A549 (cell line): ENCODE measurements around the gene FILIP1L. TPM values are rescaled to one million over a fixed set of nuclear protein-coding genes. Genes with fewer than 3 reads are reported as not detected.

Source experiments
- ATAC-seq, 2 experiments: fragments of 200-7000 bp in 1 of 2; fragments of >200 bp in 1 of 2; cut with Nextera tagmentation in 1 of 2; cut with Tn5 transposase in 1 of 2; 3 replicates each; pipeline versions ENCODE4 v1.8.0 to v1.9.1; 2018 to 2020; ENCODE audit warnings: mild to moderate bottlenecking in 1 of 2, moderate library complexity in 1 of 2
- CTCF ChIA-PET: fragments of 300-600 bp; sonication (Branson Sonifier 250); formaldehyde crosslinking; extraction: SDS; loops from one replicate; lab custom pipeline; 2021; ENCODE audit warnings: antibody characterized with exemption, inconsistent platforms; lab: Yijun Ruan, JAX
- POLR2A ChIA-PET: fragments of 350-600 bp; formaldehyde crosslinking; extraction: SDS; loops from one replicate; lab custom pipeline; 2021; ENCODE audit warnings: antibody characterized with exemption, inconsistent platforms; lab: Yijun Ruan, JAX
- DNase-seq, 2 experiments: peaks; one replicate each; pipeline versions ENCODE4 v3.0.0 to v3.0.0-alpha.2; 2011 to 2016; ENCODE audit warnings: low read depth in 1 of 2, low spot score in 1 of 2
- FAIRE-seq: peaks from 2 replicates; lab custom pipeline; 2011; peaks lifted over from hg19 to GRCh38; lab: Jason Lieb, UNC
- H3K27ac ChIP-seq, 2 experiments: fragments of >200 bp; sonication (Bioruptor Twin); formaldehyde crosslinking; 3 replicates each; pipeline ENCODE4 v1.5.1; 2016 to 2017
- H3K4me1 ChIP-seq: fragments of >200 bp; sonication (Bioruptor Twin); formaldehyde crosslinking; 3 replicates; pipeline ENCODE4 v1.6.1; 2016
- H3K4me2 ChIP-seq: fragments of >200 bp; sonication (Bioruptor Twin); formaldehyde crosslinking; 3 replicates; pipeline ENCODE4 v1.6.1; 2016
- H3K4me3 ChIP-seq: fragments of >200 bp; sonication (Bioruptor Twin); formaldehyde crosslinking; 3 replicates; pipeline ENCODE4 v1.5.1; 2016
- H3K9me3 ChIP-seq: fragments of >200 bp; sonication (Bioruptor Twin); formaldehyde crosslinking; 3 replicates; pipeline ENCODE4 v1.6.1; 2016
- CBX2 ChIP-seq: fragments of 200-600 bp; sonication (generic); IDR thresholded peaks from 2 replicates; pipeline ENCODE4 v1.6.1; 2016; ENCODE audit warnings: low read depth, mild to moderate bottlenecking, borderline replicate concordance
- CBX8 ChIP-seq: fragments of 200-600 bp; sonication (generic); IDR thresholded peaks from 2 replicates; pipeline ENCODE4 v1.6.1; 2016
- CEBPB ChIP-seq, 2 experiments: fragments of >200 bp in 1 of 2; sonication (Bioruptor Twin) in 1 of 2; formaldehyde crosslinking in 1 of 2; IDR thresholded peaks; 2 replicates each; pipeline ENCODE4 v1.6.1; 2012 to 2016
- CHD2 ChIP-seq: fragments of 150-350 bp; IDR thresholded peaks from 2 replicates; pipeline ENCODE4 v1.6.1; 2014; ENCODE audit warnings: low read length; ENCODE audit not compliant: partially characterized antibody
- EHMT2 ChIP-seq: fragments of 200-600 bp; sonication (generic); IDR thresholded peaks from 2 replicates; pipeline ENCODE4 v1.6.1; 2016; ENCODE audit warnings: antibody characterized with exemption, low read depth, mild to moderate bottlenecking, moderate library complexity
- ELK1 ChIP-seq: fragments of 150-350 bp; IDR thresholded peaks from 2 replicates; pipeline ENCODE4 v1.6.1; 2014; ENCODE audit warnings: low read depth, mild to moderate bottlenecking, low read length
- FOSL2 ChIP-seq, 2 experiments: fragments of 450-650 bp in 1 of 2; fragments of >200 bp in 1 of 2; sonication (Bioruptor Twin) in 1 of 2; formaldehyde crosslinking; IDR thresholded peaks; 2 replicates each; pipeline versions ENCODE4 v1.5.0 to v1.6.1; 2016 to 2020; ENCODE audit warnings: mild to moderate bottlenecking in 1 of 2, moderate library complexity in 1 of 2
- FOXS1 ChIP-seq: fragments of 250-450 bp; sonication (Bioruptor Pico); IDR thresholded peaks from 2 replicates; pipeline ENCODE4 v1.5.0; 2020; ENCODE audit warnings: mild to moderate bottlenecking, moderate library complexity
- GATA3 ChIP-seq: IDR thresholded peaks from 2 replicates; pipeline ENCODE4 v1.6.1; 2012; ENCODE audit warnings: borderline replicate concordance
- HOXB5 ChIP-seq: fragments of 250-450 bp; sonication (Bioruptor Pico); IDR thresholded peaks from 2 replicates; pipeline ENCODE4 v1.5.0; 2020; ENCODE audit warnings: mild to moderate bottlenecking, moderate library complexity
- JUN ChIP-seq, 2 experiments: fragments of >200 bp; sonication (Bioruptor Twin); formaldehyde crosslinking; IDR thresholded peaks; 2 replicates in 1 of 2; 3 replicates in 1 of 2; pipeline ENCODE4 v1.6.1; 2016 to 2017
- JUNB ChIP-seq: fragments of >200 bp; sonication (Bioruptor Twin); formaldehyde crosslinking; IDR thresholded peaks from 2 replicates; pipeline ENCODE4 v1.6.1; 2016
- MYC ChIP-seq: IDR thresholded peaks from 2 replicates; pipeline ENCODE4 v1.6.1; 2012; ENCODE audit warnings: mild to moderate bottlenecking, inconsistent platforms, low read length, improper control_type of control experiment, borderline replicate concordance
- NR3C1 ChIP-seq: fragments of >200 bp; sonication (Bioruptor Twin); formaldehyde crosslinking; IDR thresholded peaks from 3 replicates; pipeline ENCODE4 v1.6.1; 2017
- POLR2A ChIP-seq: IDR thresholded peaks from 2 replicates; pipeline ENCODE4 v1.6.1; 2012; ENCODE audit warnings: mild to moderate bottlenecking, low read length
- POLR2AphosphoS2 ChIP-seq: conservative IDR thresholded peaks from 2 replicates; pipeline ENCODE4 v1.6.1; 2012; ENCODE audit warnings: low read length, improper control_type of control experiment, inconsistent platforms
- RAD21 ChIP-seq, 2 experiments: fragments of >200 bp in 1 of 2; sonication (Bioruptor Twin) in 1 of 2; formaldehyde crosslinking in 1 of 2; IDR thresholded peaks in 1 of 2; conservative IDR thresholded peaks in 1 of 2; 2 replicates in 1 of 2; 3 replicates in 1 of 2; pipeline ENCODE4 v1.6.1; 2012 to 2018; ENCODE audit warnings: inconsistent platforms in 1 of 2
- RFX5 ChIP-seq: fragments of 450-650 bp; IDR thresholded peaks from 2 replicates; pipeline ENCODE4 v1.7.1; 2014; ENCODE audit warnings: antibody characterized with exemption, mild to moderate bottlenecking, moderate library complexity
- SREBF2 ChIP-seq: fragments of 450-650 bp; IDR thresholded peaks from 2 replicates; pipeline ENCODE4 v1.6.1; 2014; ENCODE audit warnings: mild to moderate bottlenecking, moderate library complexity
- ZC3H11A ChIP-seq: fragments of 450-650 bp; IDR thresholded peaks from 2 replicates; pipeline ENCODE4 v1.6.1; 2014; ENCODE audit warnings: antibody characterized with exemption, mild to moderate bottlenecking
- ZFP36 ChIP-seq: fragments of 450-650 bp; IDR thresholded peaks from 2 replicates; pipeline ENCODE4 v1.6.1; 2014; ENCODE audit warnings: borderline replicate concordance; ENCODE audit not compliant: partially characterized antibody
- WGBS: methylation state at CpG from one replicate; pipeline ENCODE4 v1.1.6; 2017; ENCODE audit errors: missing lambda C conversion rate; 5-methylcytosine and 5-hydroxymethylcytosine counted together
- polyA plus RNA-seq, 4 experiments: library from polyadenylated mRNA; depleted of rRNA in 3 of 4; stranded (reverse); fragments of >200 nt; fragmentation: RNase III in 1 of 4; extraction: RNeasy Plus Mini Kit Qiagen cat#74134 plus additional on column Dnase treatment in 1 of 4; gene quantifications; 2 replicates in 3 of 4; 3 replicates in 1 of 4; pipeline ENCODE4 v1.2.3, GENCODE V29; 2011 to 2017
- TF ChIP-seq, protein P1 (sequence below): fragments of >200 bp; sonication (Bioruptor Twin); formaldehyde crosslinking; IDR thresholded peaks from 3 replicates; pipeline ENCODE4 v1.5.1; 2016
- TF ChIP-seq, protein P2 (sequence below): fragments of >200 bp; sonication (Bioruptor Twin); formaldehyde crosslinking; IDR thresholded peaks from 2 replicates; pipeline ENCODE4 v1.6.1; 2016
- TF ChIP-seq, protein P3 (sequence below): fragments of 250-450 bp; sonication (Bioruptor Pico); IDR thresholded peaks from 2 replicates; pipeline ENCODE4 v1.5.0; 2021; ENCODE audit warnings: mild to moderate bottlenecking, moderate library complexity, borderline replicate concordance
- TF ChIP-seq, protein P4 (sequence below): fragments of 200-600 bp; sonication (generic); IDR thresholded peaks from 2 replicates; pipeline ENCODE4 v1.6.1; 2016; ENCODE audit warnings: antibody characterized with exemption, mild to moderate bottlenecking, moderate library complexity

Gene FILIP1L
- polyA plus RNA-seq, 2 of the 4 experiments (the other 2 are of a cell fraction), result 0.19 to 0.45 TPM

GRCh38 chr3:99848433-99848832 is 265.9 kb downstream of the FILIP1L start (continued):
- TF ChIP-seq, protein P1, sequence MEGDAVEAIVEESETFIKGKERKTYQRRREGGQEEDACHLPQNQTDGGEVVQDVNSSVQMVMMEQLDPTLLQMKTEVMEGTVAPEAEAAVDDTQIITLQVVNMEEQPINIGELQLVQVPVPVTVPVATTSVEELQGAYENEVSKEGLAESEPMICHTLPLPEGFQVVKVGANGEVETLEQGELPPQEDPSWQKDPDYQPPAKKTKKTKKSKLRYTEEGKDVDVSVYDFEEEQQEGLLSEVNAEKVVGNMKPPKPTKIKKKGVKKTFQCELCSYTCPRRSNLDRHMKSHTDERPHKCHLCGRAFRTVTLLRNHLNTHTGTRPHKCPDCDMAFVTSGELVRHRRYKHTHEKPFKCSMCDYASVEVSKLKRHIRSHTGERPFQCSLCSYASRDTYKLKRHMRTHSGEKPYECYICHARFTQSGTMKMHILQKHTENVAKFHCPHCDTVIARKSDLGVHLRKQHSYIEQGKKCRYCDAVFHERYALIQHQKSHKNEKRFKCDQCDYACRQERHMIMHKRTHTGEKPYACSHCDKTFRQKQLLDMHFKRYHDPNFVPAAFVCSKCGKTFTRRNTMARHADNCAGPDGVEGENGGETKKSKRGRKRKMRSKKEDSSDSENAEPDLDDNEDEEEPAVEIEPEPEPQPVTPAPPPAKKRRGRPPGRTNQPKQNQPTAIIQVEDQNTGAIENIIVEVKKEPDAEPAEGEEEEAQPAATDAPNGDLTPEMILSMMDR, result no peak
- TF ChIP-seq CHD2, result no peak
- no peak for TF ChIP-seq CBX8
- no peak for TF ChIP-seq HOXB5 (CRISPR knock-in tag)
- TF ChIP-seq RFX5, result no peak
- no peak for TF ChIP-seq POLR2A
- TF ChIP-seq, all 56 proteins: peak for 0

- no peak for TF ChIP-seq RAD21 (conservative IDR thresholded peaks at IDR 0.05 in 1 of 2, IDR thresholded peaks at IDR 0.05 in 1 of 2)
- no peak for TF ChIP-seq FOXS1 (CRISPR knock-in tag)
- no peak for TF ChIP-seq POLR2A
- TF ChIP-seq, protein P2, sequence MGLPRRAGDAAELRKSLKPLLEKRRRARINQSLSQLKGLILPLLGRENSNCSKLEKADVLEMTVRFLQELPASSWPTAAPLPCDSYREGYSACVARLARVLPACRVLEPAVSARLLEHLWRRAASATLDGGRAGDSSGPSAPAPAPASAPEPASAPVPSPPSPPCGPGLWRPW, result no peak
- TF ChIP-seq, protein P3, sequence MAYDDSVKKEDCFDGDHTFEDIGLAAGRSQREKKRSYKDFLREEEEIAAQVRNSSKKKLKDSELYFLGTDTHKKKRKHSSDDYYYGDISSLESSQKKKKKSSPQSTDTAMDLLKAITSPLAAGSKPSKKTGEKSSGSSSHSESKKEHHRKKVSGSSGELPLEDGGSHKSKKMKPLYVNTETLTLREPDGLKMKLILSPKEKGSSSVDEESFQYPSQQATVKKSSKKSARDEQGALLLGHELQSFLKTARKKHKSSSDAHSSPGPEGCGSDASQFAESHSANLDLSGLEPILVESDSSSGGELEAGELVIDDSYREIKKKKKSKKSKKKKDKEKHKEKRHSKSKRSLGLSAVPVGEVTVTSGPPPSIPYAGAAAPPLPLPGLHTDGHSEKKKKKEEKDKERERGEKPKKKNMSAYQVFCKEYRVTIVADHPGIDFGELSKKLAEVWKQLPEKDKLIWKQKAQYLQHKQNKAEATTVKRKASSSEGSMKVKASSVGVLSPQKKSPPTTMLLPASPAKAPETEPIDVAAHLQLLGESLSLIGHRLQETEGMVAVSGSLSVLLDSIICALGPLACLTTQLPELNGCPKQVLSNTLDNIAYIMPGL (CRISPR knock-in tag), result no peak
- TF ChIP-seq ELK1, result no peak
- no peak for TF ChIP-seq JUN (IDR thresholded peaks at IDR 0.05)
- TF ChIP-seq POLR2AphosphoS2, result no peak
- no peak for TF ChIP-seq SREBF2
- TF ChIP-seq ZFP36, result no peak
- no peak for TF ChIP-seq CBX2
- TF ChIP-seq ZC3H11A, result no peak
- no peak for TF ChIP-seq EHMT2
- no peak for TF ChIP-seq GATA3
- TF ChIP-seq CHD2, result no peak
- TF ChIP-seq, all 56 proteins: peak for 0
- no peak overlapping the region for H3K27ac ChIP-seq
- 0 out of 3 replicates have a peak overlapping the region, but pooled peaks have one; percentile 8 for H3K4me2 ChIP-seq
- no peaks in the 10 kb centered on the region; the same call in 2 of the 3 replicates for H3K4me1 ChIP-seq
- WGBS, result 77% methylated on average over 6 of the region's 6 CpGs
- FAIRE-seq, result no peak
- CTCF ChIA-PET, result interaction anchor here (1.0 to 2.4 kb wide), 5 partner anchors 15 to 408 kb away, joined by 3 to 17 read pairs (median 4); no protein-coding TSS in a partner anchor
- no peaks in the 10 kb centered on the region for H3K9me3 ChIP-seq
- peak in 1 of 2 experiments; percentile 33 for DNase-seq
- POLR2A ChIA-PET, result interaction anchor here (1.3 kb wide), 1 partner anchor 13 kb away, joined by 3 read pairs; no protein-coding TSS in a partner anchor
- ATAC-seq, result no peak
- H3K4me3 ChIP-seq, result no peak overlapping the region
These were observed 267.7 kb downstream of the FILIP1L start for GRCh38 chr3:99846477-99847160.

- POLR2A ChIA-PET, result interaction anchor here (1.3 kb wide), 1 partner anchor 13 kb away, joined by 3 read pairs; no protein-coding TSS in a partner anchor
- Histone ChIP-seq H3K4me3 (no peak overlapping the region), H3K4me2 (no peak overlapping the region), H3K9me3 (no peaks in the 10 kb centered on the region), H3K27ac (no peak overlapping the region), H3K4me1 (no peaks in the 10 kb centered on the region; the same call in 2 of the 3 replicates)
- CTCF ChIA-PET, result interaction anchor here (1.3 to 2.4 kb wide), 3 partner anchors 14 to 409 kb away, joined by 4 to 17 read pairs (median 9); no protein-coding TSS in a partner anchor
- no peak for DNase-seq
- no peak for FAIRE-seq
- ATAC-seq, result no peak
- WGBS, result 92% methylated on average over 2 of the region's 2 CpGs
- TF ChIP-seq, protein P4, sequence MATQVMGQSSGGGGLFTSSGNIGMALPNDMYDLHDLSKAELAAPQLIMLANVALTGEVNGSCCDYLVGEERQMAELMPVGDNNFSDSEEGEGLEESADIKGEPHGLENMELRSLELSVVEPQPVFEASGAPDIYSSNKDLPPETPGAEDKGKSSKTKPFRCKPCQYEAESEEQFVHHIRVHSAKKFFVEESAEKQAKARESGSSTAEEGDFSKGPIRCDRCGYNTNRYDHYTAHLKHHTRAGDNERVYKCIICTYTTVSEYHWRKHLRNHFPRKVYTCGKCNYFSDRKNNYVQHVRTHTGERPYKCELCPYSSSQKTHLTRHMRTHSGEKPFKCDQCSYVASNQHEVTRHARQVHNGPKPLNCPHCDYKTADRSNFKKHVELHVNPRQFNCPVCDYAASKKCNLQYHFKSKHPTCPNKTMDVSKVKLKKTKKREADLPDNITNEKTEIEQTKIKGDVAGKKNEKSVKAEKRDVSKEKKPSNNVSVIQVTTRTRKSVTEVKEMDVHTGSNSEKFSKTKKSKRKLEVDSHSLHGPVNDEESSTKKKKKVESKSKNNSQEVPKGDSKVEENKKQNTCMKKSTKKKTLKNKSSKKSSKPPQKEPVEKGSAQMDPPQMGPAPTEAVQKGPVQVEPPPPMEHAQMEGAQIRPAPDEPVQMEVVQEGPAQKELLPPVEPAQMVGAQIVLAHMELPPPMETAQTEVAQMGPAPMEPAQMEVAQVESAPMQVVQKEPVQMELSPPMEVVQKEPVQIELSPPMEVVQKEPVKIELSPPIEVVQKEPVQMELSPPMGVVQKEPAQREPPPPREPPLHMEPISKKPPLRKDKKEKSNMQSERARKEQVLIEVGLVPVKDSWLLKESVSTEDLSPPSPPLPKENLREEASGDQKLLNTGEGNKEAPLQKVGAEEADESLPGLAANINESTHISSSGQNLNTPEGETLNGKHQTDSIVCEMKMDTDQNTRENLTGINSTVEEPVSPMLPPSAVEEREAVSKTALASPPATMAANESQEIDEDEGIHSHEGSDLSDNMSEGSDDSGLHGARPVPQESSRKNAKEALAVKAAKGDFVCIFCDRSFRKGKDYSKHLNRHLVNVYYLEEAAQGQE, result no peak
- no peak for TF ChIP-seq CBX2
- TF ChIP-seq MYC, result no peak
- no peak for TF ChIP-seq FOSL2 (IDR thresholded peaks at IDR 0.05)
- no peak for TF ChIP-seq FOSL2 (CRISPR knock-in tag; IDR thresholded peaks at IDR 0.05)
- TF ChIP-seq JUNB, result no peak
- no peak for TF ChIP-seq CEBPB (IDR thresholded peaks at IDR 0.05)
- no peak for TF ChIP-seq NR3C1
These were observed 268.3 kb downstream of the FILIP1L start for GRCh38 chr3:99845999-99846398.
